WERI-Rb-1 (cell line): ENCODE data around the gene SLC41A3.

Source experiments
- DNase-seq: peaks from one replicate; pipeline ENCODE4 v3.0.0-alpha.2; 2020
- H3K27ac ChIP-seq: fragments of 250-450 bp; sonication (Bioruptor Pico); 2 replicates; pipeline ENCODE4 v1.5.1; 2020; ENCODE audit warnings: mild to moderate bottlenecking, moderate library complexity
- H3K27me3 ChIP-seq: fragments of 250-450 bp; sonication (Bioruptor Pico); 2 replicates; pipeline ENCODE4 v1.5.1; 2021; ENCODE audit warnings: mild to moderate bottlenecking, low read depth, moderate library complexity; ENCODE audit not compliant: insufficient read depth, severe bottlenecking
- H3K36me3 ChIP-seq: fragments of 250-450 bp; sonication (Bioruptor Pico); 2 replicates; pipeline ENCODE4 v1.5.1; 2020; ENCODE audit warnings: mild to moderate bottlenecking, moderate library complexity
- H3K4me3 ChIP-seq: 2 replicates; pipeline ENCODE4 v1.5.1; 2011; ENCODE audit warnings: low read depth, mild to moderate bottlenecking, control low read depth, low read length
- H3K9me3 ChIP-seq: fragments of 250-450 bp; sonication (Bioruptor Pico); 2 replicates; pipeline ENCODE4 v1.5.1; 2021; ENCODE audit warnings: mild to moderate bottlenecking, moderate library complexity; ENCODE audit not compliant: severe bottlenecking
- TF ChIP-seq, protein P1 (sequence below): IDR thresholded peaks from 2 replicates; pipeline ENCODE4 v1.5.1; 2011; ENCODE audit warnings: low read depth, mild to moderate bottlenecking, control low read depth, inconsistent platforms, low read length

Gene SLC41A3

DNA sequence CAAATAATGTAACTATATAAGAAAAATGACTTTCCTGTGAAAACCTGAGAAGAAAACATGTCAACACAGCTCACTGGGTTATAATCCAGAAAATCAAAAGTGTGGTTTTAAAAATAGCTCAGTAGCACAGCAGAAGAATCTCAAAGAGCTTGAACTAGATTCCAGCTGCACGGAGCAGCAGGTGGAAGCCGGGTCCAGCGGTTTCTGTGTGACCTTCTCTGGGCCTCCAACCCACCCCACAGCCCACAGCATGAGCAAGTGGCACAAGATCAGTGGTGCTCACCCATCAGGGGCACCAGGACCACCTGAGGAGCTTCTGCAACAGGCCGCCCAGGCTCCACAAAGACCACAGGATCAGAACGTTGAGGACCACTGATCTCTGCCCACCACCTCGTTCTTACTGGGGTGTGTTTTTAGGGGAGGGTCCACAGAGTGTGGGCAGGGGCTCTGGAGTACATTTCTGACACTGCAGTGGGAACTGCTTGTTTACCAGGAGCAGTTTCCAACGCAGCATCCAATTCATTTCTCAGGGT is 23.2 kb downstream of the SLC41A3 start:
- H3K9me3 ChIP-seq: no peaks in the 10 kb centered on the region
- DNase-seq: no peak
- no peak overlapping the region for H3K4me3 ChIP-seq

DNA sequence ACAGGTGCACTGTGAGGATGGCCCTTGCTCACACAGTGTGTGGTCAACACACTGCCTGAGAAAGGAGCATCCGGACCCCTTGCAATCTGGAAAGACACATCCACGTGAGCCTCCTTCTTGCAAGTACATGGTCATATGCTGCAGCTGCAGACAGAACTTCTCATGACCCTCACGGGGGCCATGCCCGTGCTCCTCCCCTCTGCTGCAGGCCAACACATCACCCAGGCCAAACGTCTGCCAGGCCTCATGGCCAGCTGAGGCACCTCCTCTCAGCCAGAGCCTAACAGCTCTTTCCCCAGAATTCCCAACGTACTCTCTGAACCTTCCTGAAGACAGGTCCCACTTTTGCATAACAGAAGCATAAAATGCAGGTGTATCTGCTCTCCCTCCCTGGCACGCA is 25.3 kb downstream of the SLC41A3 start:
- H3K27ac ChIP-seq: no peak overlapping the region
- no peaks in the 10 kb centered on the region for H3K27me3 ChIP-seq
- no peaks in the 10 kb centered on the region for H3K9me3 ChIP-seq
- H3K36me3 ChIP-seq: no peaks in the 10 kb centered on the region
- no peak for DNase-seq
- H3K4me3 ChIP-seq: no peak overlapping the region
- TF ChIP-seq, protein P1, sequence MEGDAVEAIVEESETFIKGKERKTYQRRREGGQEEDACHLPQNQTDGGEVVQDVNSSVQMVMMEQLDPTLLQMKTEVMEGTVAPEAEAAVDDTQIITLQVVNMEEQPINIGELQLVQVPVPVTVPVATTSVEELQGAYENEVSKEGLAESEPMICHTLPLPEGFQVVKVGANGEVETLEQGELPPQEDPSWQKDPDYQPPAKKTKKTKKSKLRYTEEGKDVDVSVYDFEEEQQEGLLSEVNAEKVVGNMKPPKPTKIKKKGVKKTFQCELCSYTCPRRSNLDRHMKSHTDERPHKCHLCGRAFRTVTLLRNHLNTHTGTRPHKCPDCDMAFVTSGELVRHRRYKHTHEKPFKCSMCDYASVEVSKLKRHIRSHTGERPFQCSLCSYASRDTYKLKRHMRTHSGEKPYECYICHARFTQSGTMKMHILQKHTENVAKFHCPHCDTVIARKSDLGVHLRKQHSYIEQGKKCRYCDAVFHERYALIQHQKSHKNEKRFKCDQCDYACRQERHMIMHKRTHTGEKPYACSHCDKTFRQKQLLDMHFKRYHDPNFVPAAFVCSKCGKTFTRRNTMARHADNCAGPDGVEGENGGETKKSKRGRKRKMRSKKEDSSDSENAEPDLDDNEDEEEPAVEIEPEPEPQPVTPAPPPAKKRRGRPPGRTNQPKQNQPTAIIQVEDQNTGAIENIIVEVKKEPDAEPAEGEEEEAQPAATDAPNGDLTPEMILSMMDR: no peak

More for the DNA sequence above, 23.2 kb downstream of the SLC41A3 start:
- H3K27me3 ChIP-seq: no peaks in the 10 kb centered on the region
- no peaks in the 10 kb centered on the region for H3K36me3 ChIP-seq
- no peak overlapping the region for H3K27ac ChIP-seq
- TF ChIP-seq, protein P1: no peak

DNA sequence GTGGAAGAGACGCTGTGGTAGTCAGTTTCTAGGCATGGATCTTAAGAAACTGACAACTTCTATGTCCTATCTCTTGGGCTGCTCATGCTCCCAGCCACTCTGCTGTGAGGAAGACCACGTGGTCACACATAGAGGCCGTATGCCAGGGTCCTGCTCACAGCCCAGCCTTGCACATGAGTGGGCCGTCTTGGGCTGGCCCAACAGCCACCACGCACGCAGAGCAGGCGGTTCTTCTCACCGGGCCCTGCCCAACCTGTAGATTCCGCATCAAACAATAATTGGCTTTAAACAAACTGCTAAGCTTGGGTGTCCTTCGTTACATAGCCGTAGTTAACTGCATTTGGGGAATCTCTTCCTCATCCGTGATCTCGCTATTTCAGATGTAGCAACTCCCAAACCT is 26.0 kb downstream of the SLC41A3 start:
- no peak for DNase-seq
- no peak overlapping the region for H3K4me3 ChIP-seq
- H3K27ac ChIP-seq: no peak overlapping the region
- H3K27me3 ChIP-seq: no peaks in the 10 kb centered on the region
- H3K9me3 ChIP-seq: no peaks in the 10 kb centered on the region
- H3K36me3 ChIP-seq: no peaks in the 10 kb centered on the region
- TF ChIP-seq, protein P1: no peak

DNA sequence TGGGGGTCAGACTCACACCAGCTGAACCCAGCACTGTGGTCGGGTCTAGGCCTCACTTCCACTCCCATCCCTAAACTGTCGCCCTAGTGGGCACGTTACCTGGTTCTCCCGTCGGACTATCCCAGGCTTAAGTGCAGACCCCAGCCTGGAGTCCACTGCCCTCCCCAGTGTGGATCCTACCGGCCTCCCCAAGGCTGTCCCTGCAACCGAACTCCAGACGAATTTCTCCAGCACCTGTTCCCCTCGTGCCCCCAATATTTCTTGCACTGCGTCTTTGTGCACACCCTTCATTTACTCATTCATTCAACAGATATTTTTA is 26.5 kb downstream of the SLC41A3 start:
- TF ChIP-seq, protein P1: no peak
- no peaks in the 10 kb centered on the region for H3K36me3 ChIP-seq
- no peaks in the 10 kb centered on the region for H3K27me3 ChIP-seq
- H3K4me3 ChIP-seq: no peak overlapping the region
- no peak overlapping the region for H3K27ac ChIP-seq
- no peaks in the 10 kb centered on the region for H3K9me3 ChIP-seq
- DNase-seq: no peak

DNA sequence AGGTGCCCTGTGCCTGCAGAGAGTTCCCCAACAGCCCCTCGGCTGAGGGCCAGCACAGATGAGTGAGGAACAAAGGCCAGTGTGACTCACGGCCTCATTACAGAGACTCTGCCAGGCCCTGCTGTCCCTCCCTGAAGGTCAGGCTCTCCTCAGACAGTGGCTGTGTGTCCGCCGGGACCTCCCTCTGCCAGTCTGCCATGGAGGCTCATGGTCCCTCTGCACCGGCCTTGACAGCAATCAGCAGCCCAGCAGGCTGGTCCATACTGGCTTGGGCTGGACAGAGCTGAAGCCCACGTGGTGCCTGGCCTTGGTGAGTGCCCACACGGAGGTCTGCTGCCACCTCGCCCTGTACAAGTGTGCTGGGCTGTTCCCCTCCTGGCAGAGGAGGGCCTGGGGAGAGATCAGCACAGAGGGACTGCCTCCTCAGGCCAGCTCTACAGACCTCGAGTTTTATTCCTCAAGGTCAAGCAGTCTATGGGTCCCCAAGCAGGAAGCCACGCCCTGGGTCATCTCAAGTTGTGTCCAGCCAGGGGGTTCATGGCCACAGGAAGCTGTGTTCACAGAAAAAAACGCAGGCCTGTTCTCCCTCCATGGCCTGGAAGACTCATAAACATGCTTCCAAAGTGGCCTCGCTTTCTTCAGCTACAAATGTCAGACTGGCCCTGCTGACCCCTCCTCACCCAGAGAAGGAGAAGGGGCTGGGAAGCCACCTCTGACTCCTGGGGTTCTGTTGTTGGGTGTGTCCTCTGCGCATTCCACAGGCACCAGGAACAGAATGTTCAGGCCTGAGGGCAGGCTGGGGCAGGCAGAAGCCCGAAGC is 27.0 kb downstream of the SLC41A3 start:
- TF ChIP-seq, protein P1: no peak
- no peak overlapping the region for H3K4me3 ChIP-seq
- no peaks in the 10 kb centered on the region for H3K9me3 ChIP-seq
- no peak for DNase-seq
- no peaks in the 10 kb centered on the region for H3K36me3 ChIP-seq
- H3K27me3 ChIP-seq: no peaks in the 10 kb centered on the region
- H3K27ac ChIP-seq: no peak overlapping the region
